Endothelial cell of umbilical vein (primary cell): ENCODE measurements around the gene UBE2F. TPM values are rescaled to one million over a fixed set of nuclear protein-coding genes. Genes with fewer than 3 reads are reported as not detected.

Source experiments
- BruUV-seq: library from RNA; stranded (reverse); fragments of 400-500 nt; replicated peaks from 2 replicates; lab custom pipeline; 2021; lab: Mats Ljungman, UMichigan
- CTCF ChIA-PET: fragments of 300-600, 350-600 bp; sonication (Branson Sonifier 250); formaldehyde crosslinking; loops from one replicate; lab custom pipeline; 2021; ENCODE audit warnings: antibody characterized with exemption, inconsistent platforms; lab: Charles Lee
- POLR2A ChIA-PET: fragments of 300-600, 350-600 bp; sonication (Branson Sonifier 250); formaldehyde crosslinking; loops from one replicate; lab custom pipeline; 2021; ENCODE audit warnings: antibody characterized with exemption, inconsistent platforms; lab: Charles Lee
- DNase-seq: peaks from one replicate; pipeline ENCODE4 v3.0.0-alpha.2; 2011; ENCODE audit warnings: low read depth, low spot score
- FAIRE-seq: peaks from 2 replicates; lab custom pipeline; 2011; peaks lifted over from hg19 to GRCh38; lab: Jason Lieb, UNC
- H2AFZ ChIP-seq: 2 replicates; pipeline ENCODE4 v1.6.0; 2012; ENCODE audit warnings: low read depth, low read length, control low read depth, inconsistent platforms
- H3K27ac ChIP-seq: 2 replicates; pipeline ENCODE4 v1.5.1; 2011; ENCODE audit warnings: low read depth, mild to moderate bottlenecking, control low read depth, low read length, moderate library complexity; ENCODE audit not compliant: insufficient read depth
- H3K27me3 ChIP-seq, 2 experiments: 2 replicates each; pipeline versions ENCODE4 v1.6.0 to v1.6.1; 2011; ENCODE audit warnings: low read length in 2 of 2, mixed read lengths in 1 of 2; ENCODE audit not compliant: control insufficient read depth in 2 of 2, insufficient read depth in 2 of 2
- H3K36me3 ChIP-seq, 2 experiments: 2 replicates in 1 of 2; 3 replicates in 1 of 2; pipeline ENCODE4 v1.5.1; 2011; ENCODE audit warnings: low read length in 2 of 2, mild to moderate bottlenecking in 1 of 2, moderate library complexity in 1 of 2; ENCODE audit not compliant: control insufficient read depth in 2 of 2, insufficient read depth in 2 of 2; ENCODE audit errors: extremely low read depth in 1 of 2
- H3K4me1 ChIP-seq: 3 replicates; pipeline ENCODE4 v1.5.1; 2011; ENCODE audit warnings: mild to moderate bottlenecking, low read length; ENCODE audit not compliant: control insufficient read depth, insufficient read depth; ENCODE audit errors: extremely low read depth
- H3K4me2 ChIP-seq: 2 replicates; pipeline ENCODE4 v1.6.1; 2011; ENCODE audit warnings: low read length, control low read depth, mixed read lengths; ENCODE audit not compliant: insufficient read depth
- H3K4me3 ChIP-seq, 3 experiments: fragments of 200-600 bp in 1 of 3; sonication (generic), shearing (Covaris generic) in 1 of 3; replicated peaks in 1 of 3; 2 replicates each; pipeline ENCODE4 v1.5.1; 2011 to 2016; ENCODE audit warnings: control low read depth in 3 of 3, low read length in 3 of 3, mild to moderate bottlenecking in 2 of 3, inconsistent platforms in 1 of 3, low read depth in 1 of 3, moderate library complexity in 1 of 3; ENCODE audit not compliant: insufficient read depth in 1 of 3
- H3K79me2 ChIP-seq: 2 replicates; pipeline ENCODE4 v1.6.0; 2012; ENCODE audit warnings: low read length, inconsistent platforms; ENCODE audit not compliant: control insufficient read depth, insufficient read depth
- H3K9ac ChIP-seq: replicated peaks from 2 replicates; pipeline ENCODE3; 2011; ENCODE audit warnings: low read length, control low read depth; ENCODE audit not compliant: insufficient read depth; ENCODE audit errors: extremely low read depth
- H3K9me1 ChIP-seq: replicated peaks from 3 replicates; pipeline ENCODE4 v1.6.0; 2011; ENCODE audit warnings: mild to moderate bottlenecking, low read length; ENCODE audit not compliant: control insufficient read depth, insufficient read depth; ENCODE audit errors: extremely low read depth
- H3K9me3 ChIP-seq: replicated peaks from 2 replicates; pipeline ENCODE4 v1.5.1; 2012; ENCODE audit warnings: low read length, inconsistent platforms; ENCODE audit not compliant: control insufficient read depth, insufficient read depth
- H4K20me1 ChIP-seq: replicated peaks from 2 replicates; pipeline ENCODE3; 2011; ENCODE audit warnings: mild to moderate bottlenecking, low read length; ENCODE audit not compliant: control insufficient read depth, insufficient read depth; ENCODE audit errors: extremely low read depth
- JUN ChIP-seq: IDR thresholded peaks from 2 replicates; pipeline ENCODE4 v1.6.1; 2011; ENCODE audit warnings: borderline replicate concordance, low read depth; ENCODE audit not compliant: insufficient read length, insufficient read depth
- dilution Hi-C: fragments of 300-500 bp; cut with MboI; formaldehyde crosslinking; loops from one replicate; pipeline ENCODE4 v1.15.0; 2019; ENCODE audit warnings: low sequenced_read_pairs; ENCODE audit not compliant: extremely low pct_ligation_motif_present
- intact Hi-C: fragments of 100-400 bp; cut with micrococcal nuclease; formaldehyde crosslinking; loops from one replicate; pipeline ENCODE4 v1.10.0; 2022
- polyA plus RNA-seq, 4 experiments: library from polyadenylated mRNA; depleted of rRNA in 3 of 4; stranded (reverse) in 3 of 4; unstranded in 1 of 4; fragments of >200 nt; gene quantifications; 2 replicates each; pipeline versions ENCODE4 v1.2.1 to v1.2.3, GENCODE V29; 2011 to 2012; ENCODE audit warnings: missing spikeins in 1 of 4
- total RNA-seq: library from RNA; stranded (reverse); gene quantifications from 2 replicates; pipeline ENCODE4 v1.2.3, GENCODE V29; 2021
- TF ChIP-seq, protein P1 (sequence below): IDR thresholded peaks from 2 replicates; pipeline ENCODE4 v1.6.1; 2011; ENCODE audit not compliant: insufficient read depth, insufficient read length

The UBE2F gene
- total and polyA plus RNA-seq, 2 donors (not counting 3 experiments of a cell fraction or from before 2014, with no cell fraction given), result 42.3 to 45.6 TPM

DNA sequence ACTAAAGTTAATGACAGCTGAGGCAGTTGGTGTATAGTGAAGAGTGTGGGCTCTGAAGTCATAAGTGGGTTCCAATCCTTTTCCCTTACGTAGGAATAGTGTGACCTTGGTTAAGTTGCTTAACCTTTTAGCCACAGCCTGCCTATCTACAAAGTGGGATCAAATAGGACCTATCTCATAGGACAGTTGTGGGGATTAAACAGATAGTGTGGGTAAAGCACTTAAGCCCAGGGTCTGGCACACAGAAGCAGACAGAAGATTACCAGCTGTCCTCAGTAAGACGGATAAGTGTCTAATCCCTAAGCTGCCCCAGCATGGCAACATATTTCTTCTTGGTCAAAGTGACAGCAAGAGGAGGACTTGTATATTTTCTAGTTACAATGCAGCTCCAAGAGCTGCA, 28.2 kb downstream of the UBE2F start:
- H3K27ac ChIP-seq, result no peak overlapping the region
- H3K4me1 ChIP-seq, result no peaks in the 10 kb centered on the region
- dilution Hi-C loops, result no loop called here
- no peaks in the 10 kb centered on the region for H4K20me1 ChIP-seq
- H3K9ac ChIP-seq, result no peak overlapping the region
- no TSS peak for BruUV-seq
- no peak overlapping the region for H2AFZ ChIP-seq
- no peaks in the 10 kb centered on the region for H3K9me3 ChIP-seq
- no peaks in the 10 kb centered on the region for H3K27me3 ChIP-seq
- DNase-seq (no peak), FAIRE-seq (no peak)
- no peak overlapping the region for H3K4me3 ChIP-seq
- no peaks in the 10 kb centered on the region for H3K79me2 ChIP-seq
- H3K9me1 ChIP-seq, result no peaks in the 10 kb centered on the region
- CTCF ChIA-PET, result interaction anchor here (0.6 to 1.2 kb wide), 2 partner anchors 9 to 373 kb away, joined by 3 read pairs; no protein-coding TSS in a partner anchor
- intact Hi-C loops, result no loop called here
- POLR2A ChIA-PET, result no interaction called here
- no peak overlapping the region for H3K4me2 ChIP-seq
- peaks cover 0 to 3% of the 10 kb centered on the region in 2 experiments for H3K36me3 ChIP-seq
- TF ChIP-seq JUN, result no peak

DNA sequence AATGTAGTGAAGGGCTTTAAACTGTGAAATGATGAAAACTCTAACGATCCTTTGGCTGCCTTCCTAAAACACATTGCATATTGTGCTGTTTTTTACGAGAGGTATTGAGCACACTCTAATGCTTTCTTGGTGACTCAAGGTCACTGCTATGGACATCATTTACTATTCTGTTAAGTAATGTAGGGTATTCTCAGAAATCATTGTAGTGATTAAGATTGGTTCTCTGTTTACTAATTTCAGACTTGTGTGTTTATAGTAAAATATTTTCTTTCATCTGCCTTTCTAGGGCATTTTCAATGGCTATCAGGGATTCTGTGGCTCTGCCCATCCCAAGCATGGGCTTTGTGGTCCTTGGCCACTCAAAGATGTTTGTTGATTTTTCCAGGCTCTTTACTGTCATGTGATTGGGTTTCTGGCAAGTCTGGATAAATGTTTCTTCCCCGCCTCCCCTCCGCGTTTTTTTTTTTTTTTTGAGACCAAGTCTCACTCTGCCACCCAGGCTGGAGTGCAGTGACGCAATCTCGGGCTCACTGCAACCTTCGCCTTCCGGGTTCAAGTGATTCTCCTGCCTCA, 29.3 kb downstream of the UBE2F start:
- TF ChIP-seq, protein P1, sequence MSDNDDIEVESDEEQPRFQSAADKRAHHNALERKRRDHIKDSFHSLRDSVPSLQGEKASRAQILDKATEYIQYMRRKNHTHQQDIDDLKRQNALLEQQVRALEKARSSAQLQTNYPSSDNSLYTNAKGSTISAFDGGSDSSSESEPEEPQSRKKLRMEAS, result no peak
- Histone ChIP-seq H3K79me2 (no peaks in the 10 kb centered on the region), H2AFZ (no peak overlapping the region), H3K4me1 (no peaks in the 10 kb centered on the region), H3K36me3 (peaks cover 0 to 3% of the 10 kb centered on the region in 2 experiments), H3K9me3 (no peaks in the 10 kb centered on the region), H3K9ac (no peak overlapping the region), H3K27ac (no peak overlapping the region), H3K27me3 (no peaks in the 10 kb centered on the region), H3K4me2 (no peak overlapping the region), H3K9me1 (no peaks in the 10 kb centered on the region), H3K4me3 (no peak overlapping the region), H4K20me1 (no peaks in the 10 kb centered on the region)
- ChIA-PET CTCF (interaction anchor here (1.2 kb wide), 1 partner anchor 10 kb away, joined by 3 read pairs; no protein-coding TSS in a partner anchor), POLR2A (no interaction called here)
- intact Hi-C loops, result no loop called here
- DNase-seq (no peak), FAIRE-seq (no peak)
- BruUV-seq, result no TSS peak
- dilution Hi-C loops, result no loop called here
